WTC11 (cell line): ENCODE measurements around the gene SIM2. TPM values are rescaled to one million over a fixed set of nuclear protein-coding genes. Genes with fewer than 3 reads are reported as not detected.

Experiments used
- ATAC-seq: fragments of 200-7000 bp; cut with Tn5 transposase; 2 replicates; pipeline ENCODE4 v1.10.0; 2021; ENCODE audit warnings: mild to moderate bottlenecking, moderate library complexity
- CTCF ChIA-PET: fragments of 300-600 bp; sonication (Branson Sonifier 250); formaldehyde crosslinking; loops from one replicate; lab custom pipeline; 2021; ENCODE audit warnings: antibody characterized with exemption; lab: Charles Lee
- POLR2A ChIA-PET: fragments of 350-600 bp; sonication (Branson Sonifier 250); formaldehyde crosslinking; loops from one replicate; lab custom pipeline; 2021; ENCODE audit warnings: antibody characterized with exemption; lab: Charles Lee
- DNase-seq: peaks from one replicate; pipeline ENCODE4 v3.0.0; 2021; ENCODE audit warnings: low spot score
- H3K27ac Mint-ChIP-seq: 2 replicates; pipeline ENCODE4 v1.8.0; 2021; ENCODE audit warnings: mixed read lengths
- H3K27me3 Mint-ChIP-seq: 2 replicates; pipeline ENCODE4 v1.8.0; 2021; ENCODE audit warnings: low read depth, mild to moderate bottlenecking, moderate library complexity, mixed read lengths
- H3K36me3 Mint-ChIP-seq: 2 replicates; pipeline ENCODE4 v1.8.0; 2021; ENCODE audit warnings: mixed read lengths
- H3K4me1 Mint-ChIP-seq: 2 replicates; pipeline ENCODE4 v1.8.0; 2022; ENCODE audit warnings: mixed read lengths
- H3K4me3 Mint-ChIP-seq: 2 replicates; pipeline ENCODE4 v1.8.0; 2021; ENCODE audit warnings: mild to moderate bottlenecking, moderate library complexity, mixed read lengths
- H3K9me3 Mint-ChIP-seq: 2 replicates; pipeline ENCODE4 v1.8.0; 2021; ENCODE audit warnings: mixed read lengths
- ATF1 ChIP-seq: sonication (generic); formaldehyde crosslinking; IDR thresholded peaks from 2 replicates; pipeline ENCODE4 v1.8.1; 2023; ENCODE audit warnings: mild to moderate bottlenecking, moderate library complexity, missing genetic modification reagents
- ESRRA ChIP-seq: sonication (generic); formaldehyde crosslinking; IDR thresholded peaks from 2 replicates; pipeline ENCODE4 v1.8.1; 2022; ENCODE audit warnings: mild to moderate bottlenecking, missing genetic modification reagents, borderline replicate concordance
- GABPB1 ChIP-seq: sonication (generic); formaldehyde crosslinking; IDR thresholded peaks from 2 replicates; pipeline ENCODE4 v1.8.1; 2023; ENCODE audit warnings: mild to moderate bottlenecking, missing genetic modification reagents
- GRHL2 ChIP-seq: fragments of 250-450 bp; sonication (Bioruptor Pico); IDR thresholded peaks from 2 replicates; pipeline ENCODE4 v1.8.0; 2022; ENCODE audit warnings: mild to moderate bottlenecking, moderate library complexity; ENCODE audit not compliant: insufficient replicate concordance, severe bottlenecking
- IRF2 ChIP-seq: sonication (generic); formaldehyde crosslinking; IDR thresholded peaks from 2 replicates; pipeline ENCODE4 v1.8.0; 2022; ENCODE audit warnings: low read depth, missing genetic modification reagents, borderline replicate concordance
- MXD4 ChIP-seq: fragments of 250-450 bp; sonication (Bioruptor Pico); IDR thresholded peaks from 2 replicates; pipeline ENCODE4 v1.8.0; 2021; ENCODE audit warnings: mild to moderate bottlenecking, moderate library complexity, borderline replicate concordance
- NR2C2 ChIP-seq: sonication (generic); formaldehyde crosslinking; IDR thresholded peaks from 2 replicates; pipeline ENCODE4 v1.8.0; 2022; ENCODE audit warnings: mild to moderate bottlenecking, missing genetic modification reagents
- NR3C1 ChIP-seq: sonication (generic); formaldehyde crosslinking; conservative IDR thresholded peaks from 2 replicates; pipeline ENCODE4 v1.8.1; 2023; ENCODE audit warnings: low read depth, mild to moderate bottlenecking, missing genetic modification reagents
- TEAD4 ChIP-seq: sonication (generic); formaldehyde crosslinking; IDR thresholded peaks from 2 replicates; pipeline ENCODE4 v1.8.0; 2022; ENCODE audit warnings: mild to moderate bottlenecking, missing genetic modification reagents
- ZNF121 ChIP-seq: sonication (generic); formaldehyde crosslinking; IDR thresholded peaks from 2 replicates; pipeline ENCODE4 v1.8.0; 2023; ENCODE audit warnings: missing genetic modification reagents
- ZNF423 ChIP-seq: fragments of 250-450 bp; sonication (Bioruptor Pico); IDR thresholded peaks from 2 replicates; pipeline ENCODE4 v2.1.2; 2022; ENCODE audit warnings: mild to moderate bottlenecking, moderate library complexity
- total RNA-seq: library from RNA; stranded (reverse); gene quantifications from 3 replicates; pipeline ENCODE4 v1.2.3, GENCODE V29; 2021
- TF ChIP-seq, protein P1 (sequence below): fragments of 250-450 bp; sonication (Bioruptor Pico); IDR thresholded peaks from 2 replicates; pipeline ENCODE4 v2.1.2; 2022; ENCODE audit warnings: mild to moderate bottlenecking, moderate library complexity
- TF ChIP-seq, protein P2 (sequence below): fragments of 250-450 bp; sonication (Bioruptor Pico); IDR thresholded peaks from 2 replicates; pipeline ENCODE4 v1.9.0; 2021; ENCODE audit warnings: mild to moderate bottlenecking, borderline replicate concordance
- TF ChIP-seq, protein P3 (sequence below): fragments of 250-450 bp; sonication (Bioruptor Pico); IDR thresholded peaks from 2 replicates; pipeline ENCODE4 v1.8.0; 2021; ENCODE audit warnings: mild to moderate bottlenecking
- TF ChIP-seq, protein P4 (sequence below): sonication (generic); formaldehyde crosslinking; IDR thresholded peaks from 2 replicates; pipeline ENCODE4 v1.8.1; 2022; ENCODE audit warnings: mild to moderate bottlenecking, moderate library complexity, missing genetic modification reagents
- TF ChIP-seq, protein P5 (sequence below): sonication (generic); formaldehyde crosslinking; IDR thresholded peaks from 2 replicates; pipeline ENCODE4 v1.8.0; 2022; ENCODE audit warnings: mild to moderate bottlenecking, missing genetic modification reagents
- TF ChIP-seq, protein P6 (sequence below): sonication (generic); formaldehyde crosslinking; IDR thresholded peaks from 2 replicates; pipeline ENCODE4 v1.8.1; 2022; ENCODE audit warnings: mild to moderate bottlenecking, missing genetic modification reagents, moderate library complexity, borderline replicate concordance
- TF ChIP-seq, protein P7 (sequence below): sonication (generic); formaldehyde crosslinking; IDR thresholded peaks from 2 replicates; pipeline ENCODE4 v1.8.1; 2022; ENCODE audit warnings: missing genetic modification reagents, borderline replicate concordance
- TF ChIP-seq, protein P8 (sequence below): sonication (generic); formaldehyde crosslinking; IDR thresholded peaks from 2 replicates; pipeline ENCODE4 v1.8.1; 2023; ENCODE audit warnings: mild to moderate bottlenecking, missing genetic modification reagents, borderline replicate concordance

Gene SIM2
- total RNA-seq, 1 experiment from 2014 or later, result 0.17 TPM

DNA sequence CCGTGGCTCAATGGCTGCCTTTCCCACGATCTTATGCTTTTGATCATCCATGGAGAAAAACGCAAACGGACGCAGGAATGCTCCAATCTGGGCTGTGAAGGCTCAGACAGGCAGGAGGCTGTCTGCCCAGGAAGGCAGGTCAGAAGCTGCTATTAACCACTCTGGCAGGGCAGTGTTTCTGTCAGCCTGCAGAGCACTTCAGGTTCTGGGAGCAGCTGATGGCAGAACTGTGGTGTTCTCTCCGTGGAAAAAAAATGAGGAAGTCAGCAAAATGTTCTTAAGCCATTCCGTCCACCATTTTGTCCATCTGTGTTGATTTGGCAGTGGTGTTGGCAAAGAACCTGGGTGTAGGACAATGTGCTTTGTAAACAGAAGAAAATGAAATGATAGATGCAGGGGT lies 91.7 kb downstream of the SIM2 start (continued):
- TF ChIP-seq NR2C2 (CRISPR knock-in tag) (no peak), ZNF121 (CRISPR knock-in tag) (no peak), GRHL2 (CRISPR knock-in tag) (no peak)
- TF ChIP-seq, protein P1, sequence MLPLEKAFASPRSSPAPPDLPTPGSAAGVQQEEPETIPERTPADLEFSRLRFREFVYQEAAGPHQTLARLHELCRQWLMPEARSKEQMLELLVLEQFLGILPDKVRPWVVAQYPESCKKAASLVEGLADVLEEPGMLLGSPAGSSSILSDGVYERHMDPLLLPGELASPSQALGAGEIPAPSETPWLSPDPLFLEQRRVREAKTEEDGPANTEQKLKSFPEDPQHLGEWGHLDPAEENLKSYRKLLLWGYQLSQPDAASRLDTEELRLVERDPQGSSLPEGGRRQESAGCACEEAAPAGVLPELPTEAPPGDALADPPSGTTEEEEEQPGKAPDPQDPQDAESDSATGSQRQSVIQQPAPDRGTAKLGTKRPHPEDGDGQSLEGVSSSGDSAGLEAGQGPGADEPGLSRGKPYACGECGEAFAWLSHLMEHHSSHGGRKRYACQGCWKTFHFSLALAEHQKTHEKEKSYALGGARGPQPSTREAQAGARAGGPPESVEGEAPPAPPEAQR (CRISPR knock-in tag), result no peak
- TF ChIP-seq, protein P2, sequence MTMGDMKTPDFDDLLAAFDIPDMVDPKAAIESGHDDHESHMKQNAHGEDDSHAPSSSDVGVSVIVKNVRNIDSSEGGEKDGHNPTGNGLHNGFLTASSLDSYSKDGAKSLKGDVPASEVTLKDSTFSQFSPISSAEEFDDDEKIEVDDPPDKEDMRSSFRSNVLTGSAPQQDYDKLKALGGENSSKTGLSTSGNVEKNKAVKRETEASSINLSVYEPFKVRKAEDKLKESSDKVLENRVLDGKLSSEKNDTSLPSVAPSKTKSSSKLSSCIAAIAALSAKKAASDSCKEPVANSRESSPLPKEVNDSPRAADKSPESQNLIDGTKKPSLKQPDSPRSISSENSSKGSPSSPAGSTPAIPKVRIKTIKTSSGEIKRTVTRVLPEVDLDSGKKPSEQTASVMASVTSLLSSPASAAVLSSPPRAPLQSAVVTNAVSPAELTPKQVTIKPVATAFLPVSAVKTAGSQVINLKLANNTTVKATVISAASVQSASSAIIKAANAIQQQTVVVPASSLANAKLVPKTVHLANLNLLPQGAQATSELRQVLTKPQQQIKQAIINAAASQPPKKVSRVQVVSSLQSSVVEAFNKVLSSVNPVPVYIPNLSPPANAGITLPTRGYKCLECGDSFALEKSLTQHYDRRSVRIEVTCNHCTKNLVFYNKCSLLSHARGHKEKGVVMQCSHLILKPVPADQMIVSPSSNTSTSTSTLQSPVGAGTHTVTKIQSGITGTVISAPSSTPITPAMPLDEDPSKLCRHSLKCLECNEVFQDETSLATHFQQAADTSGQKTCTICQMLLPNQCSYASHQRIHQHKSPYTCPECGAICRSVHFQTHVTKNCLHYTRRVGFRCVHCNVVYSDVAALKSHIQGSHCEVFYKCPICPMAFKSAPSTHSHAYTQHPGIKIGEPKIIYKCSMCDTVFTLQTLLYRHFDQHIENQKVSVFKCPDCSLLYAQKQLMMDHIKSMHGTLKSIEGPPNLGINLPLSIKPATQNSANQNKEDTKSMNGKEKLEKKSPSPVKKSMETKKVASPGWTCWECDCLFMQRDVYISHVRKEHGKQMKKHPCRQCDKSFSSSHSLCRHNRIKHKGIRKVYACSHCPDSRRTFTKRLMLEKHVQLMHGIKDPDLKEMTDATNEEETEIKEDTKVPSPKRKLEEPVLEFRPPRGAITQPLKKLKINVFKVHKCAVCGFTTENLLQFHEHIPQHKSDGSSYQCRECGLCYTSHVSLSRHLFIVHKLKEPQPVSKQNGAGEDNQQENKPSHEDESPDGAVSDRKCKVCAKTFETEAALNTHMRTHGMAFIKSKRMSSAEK (CRISPR knock-in tag), result no peak
- TF ChIP-seq, protein P3, sequence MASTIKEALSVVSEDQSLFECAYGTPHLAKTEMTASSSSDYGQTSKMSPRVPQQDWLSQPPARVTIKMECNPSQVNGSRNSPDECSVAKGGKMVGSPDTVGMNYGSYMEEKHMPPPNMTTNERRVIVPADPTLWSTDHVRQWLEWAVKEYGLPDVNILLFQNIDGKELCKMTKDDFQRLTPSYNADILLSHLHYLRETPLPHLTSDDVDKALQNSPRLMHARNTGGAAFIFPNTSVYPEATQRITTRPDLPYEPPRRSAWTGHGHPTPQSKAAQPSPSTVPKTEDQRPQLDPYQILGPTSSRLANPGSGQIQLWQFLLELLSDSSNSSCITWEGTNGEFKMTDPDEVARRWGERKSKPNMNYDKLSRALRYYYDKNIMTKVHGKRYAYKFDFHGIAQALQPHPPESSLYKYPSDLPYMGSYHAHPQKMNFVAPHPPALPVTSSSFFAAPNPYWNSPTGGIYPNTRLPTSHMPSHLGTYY (CRISPR knock-in tag), result no peak

DNA sequence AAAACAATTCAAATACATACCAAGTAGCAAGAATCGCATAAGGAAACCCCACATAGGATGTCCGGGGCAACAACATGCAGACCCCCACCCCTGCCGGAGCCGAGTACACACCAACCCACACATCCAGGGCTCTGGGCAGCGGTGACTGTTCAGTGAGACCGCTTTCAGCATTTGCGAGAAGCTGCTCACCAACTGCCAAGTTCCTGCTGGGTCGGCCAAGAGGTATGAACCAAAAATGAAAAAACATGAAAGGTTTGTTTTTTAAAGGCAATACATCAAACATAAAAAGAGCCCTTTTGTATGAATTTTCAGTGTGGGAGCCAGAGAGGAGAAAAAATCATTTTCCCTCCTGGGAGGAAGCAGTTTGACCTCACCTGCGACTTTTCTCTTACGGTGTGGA lies 92.3 kb downstream of the SIM2 start:
- H3K4me1 Mint-ChIP-seq, result peaks cover 19% of the 10 kb centered on the region; the same call in 1 of the 2 replicates
- peaks cover 3% of the 10 kb centered on the region; the same call in 1 of the 2 replicates for H3K9me3 Mint-ChIP-seq
- POLR2A ChIA-PET, result no interaction called here
- no peak for DNase-seq
- no peaks in the 10 kb centered on the region for H3K27me3 Mint-ChIP-seq
- H3K36me3 Mint-ChIP-seq, result no peaks in the 10 kb centered on the region
- ATAC-seq, result no peak
- H3K4me3 Mint-ChIP-seq, result no peak overlapping the region
- H3K27ac Mint-ChIP-seq, result no peak overlapping the region
- TF ChIP-seq GRHL2 (CRISPR knock-in tag) (no peak), IRF2 (CRISPR knock-in tag) (no peak), NR3C1 (no peak), ZNF423 (no peak), GABPB1 (CRISPR knock-in tag) (no peak), ATF1 (CRISPR knock-in tag) (no peak), MXD4 (CRISPR knock-in tag) (no peak), ESRRA (no peak), TEAD4 (CRISPR knock-in tag) (no peak)
- TF ChIP-seq, protein P4, sequence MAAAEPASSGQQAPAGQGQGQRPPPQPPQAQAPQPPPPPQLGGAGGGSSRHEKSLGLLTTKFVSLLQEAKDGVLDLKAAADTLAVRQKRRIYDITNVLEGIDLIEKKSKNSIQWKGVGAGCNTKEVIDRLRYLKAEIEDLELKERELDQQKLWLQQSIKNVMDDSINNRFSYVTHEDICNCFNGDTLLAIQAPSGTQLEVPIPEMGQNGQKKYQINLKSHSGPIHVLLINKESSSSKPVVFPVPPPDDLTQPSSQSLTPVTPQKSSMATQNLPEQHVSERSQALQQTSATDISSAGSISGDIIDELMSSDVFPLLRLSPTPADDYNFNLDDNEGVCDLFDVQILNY (CRISPR knock-in tag), result no peak
- TF ChIP-seq, protein P5, sequence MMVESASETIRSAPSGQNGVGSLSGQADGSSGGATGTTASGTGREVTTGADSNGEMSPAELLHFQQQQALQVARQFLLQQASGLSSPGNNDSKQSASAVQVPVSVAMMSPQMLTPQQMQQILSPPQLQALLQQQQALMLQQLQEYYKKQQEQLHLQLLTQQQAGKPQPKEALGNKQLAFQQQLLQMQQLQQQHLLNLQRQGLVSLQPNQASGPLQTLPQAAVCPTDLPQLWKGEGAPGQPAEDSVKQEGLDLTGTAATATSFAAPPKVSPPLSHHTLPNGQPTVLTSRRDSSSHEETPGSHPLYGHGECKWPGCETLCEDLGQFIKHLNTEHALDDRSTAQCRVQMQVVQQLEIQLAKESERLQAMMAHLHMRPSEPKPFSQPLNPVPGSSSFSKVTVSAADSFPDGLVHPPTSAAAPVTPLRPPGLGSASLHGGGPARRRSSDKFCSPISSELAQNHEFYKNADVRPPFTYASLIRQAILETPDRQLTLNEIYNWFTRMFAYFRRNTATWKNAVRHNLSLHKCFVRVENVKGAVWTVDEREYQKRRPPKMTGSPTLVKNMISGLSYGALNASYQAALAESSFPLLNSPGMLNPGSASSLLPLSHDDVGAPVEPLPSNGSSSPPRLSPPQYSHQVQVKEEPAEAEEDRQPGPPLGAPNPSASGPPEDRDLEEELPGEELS (CRISPR knock-in tag), result no peak
- TF ChIP-seq, protein P6, sequence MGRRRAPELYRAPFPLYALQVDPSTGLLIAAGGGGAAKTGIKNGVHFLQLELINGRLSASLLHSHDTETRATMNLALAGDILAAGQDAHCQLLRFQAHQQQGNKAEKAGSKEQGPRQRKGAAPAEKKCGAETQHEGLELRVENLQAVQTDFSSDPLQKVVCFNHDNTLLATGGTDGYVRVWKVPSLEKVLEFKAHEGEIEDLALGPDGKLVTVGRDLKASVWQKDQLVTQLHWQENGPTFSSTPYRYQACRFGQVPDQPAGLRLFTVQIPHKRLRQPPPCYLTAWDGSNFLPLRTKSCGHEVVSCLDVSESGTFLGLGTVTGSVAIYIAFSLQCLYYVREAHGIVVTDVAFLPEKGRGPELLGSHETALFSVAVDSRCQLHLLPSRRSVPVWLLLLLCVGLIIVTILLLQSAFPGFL (CRISPR knock-in tag), result no peak
- TF ChIP-seq, protein P7, sequence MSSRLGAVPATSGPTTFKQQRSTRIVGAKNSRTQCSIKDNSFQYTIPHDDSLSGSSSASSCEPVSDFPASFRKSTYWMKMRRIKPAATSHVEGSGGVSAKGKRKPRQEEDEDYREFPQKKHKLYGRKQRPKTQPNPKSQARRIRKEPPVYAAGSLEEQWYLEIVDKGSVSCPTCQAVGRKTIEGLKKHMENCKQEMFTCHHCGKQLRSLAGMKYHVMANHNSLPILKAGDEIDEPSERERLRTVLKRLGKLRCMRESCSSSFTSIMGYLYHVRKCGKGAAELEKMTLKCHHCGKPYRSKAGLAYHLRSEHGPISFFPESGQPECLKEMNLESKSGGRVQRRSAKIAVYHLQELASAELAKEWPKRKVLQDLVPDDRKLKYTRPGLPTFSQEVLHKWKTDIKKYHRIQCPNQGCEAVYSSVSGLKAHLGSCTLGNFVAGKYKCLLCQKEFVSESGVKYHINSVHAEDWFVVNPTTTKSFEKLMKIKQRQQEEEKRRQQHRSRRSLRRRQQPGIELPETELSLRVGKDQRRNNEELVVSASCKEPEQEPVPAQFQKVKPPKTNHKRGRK, result no peak
- TF ChIP-seq, protein P8, sequence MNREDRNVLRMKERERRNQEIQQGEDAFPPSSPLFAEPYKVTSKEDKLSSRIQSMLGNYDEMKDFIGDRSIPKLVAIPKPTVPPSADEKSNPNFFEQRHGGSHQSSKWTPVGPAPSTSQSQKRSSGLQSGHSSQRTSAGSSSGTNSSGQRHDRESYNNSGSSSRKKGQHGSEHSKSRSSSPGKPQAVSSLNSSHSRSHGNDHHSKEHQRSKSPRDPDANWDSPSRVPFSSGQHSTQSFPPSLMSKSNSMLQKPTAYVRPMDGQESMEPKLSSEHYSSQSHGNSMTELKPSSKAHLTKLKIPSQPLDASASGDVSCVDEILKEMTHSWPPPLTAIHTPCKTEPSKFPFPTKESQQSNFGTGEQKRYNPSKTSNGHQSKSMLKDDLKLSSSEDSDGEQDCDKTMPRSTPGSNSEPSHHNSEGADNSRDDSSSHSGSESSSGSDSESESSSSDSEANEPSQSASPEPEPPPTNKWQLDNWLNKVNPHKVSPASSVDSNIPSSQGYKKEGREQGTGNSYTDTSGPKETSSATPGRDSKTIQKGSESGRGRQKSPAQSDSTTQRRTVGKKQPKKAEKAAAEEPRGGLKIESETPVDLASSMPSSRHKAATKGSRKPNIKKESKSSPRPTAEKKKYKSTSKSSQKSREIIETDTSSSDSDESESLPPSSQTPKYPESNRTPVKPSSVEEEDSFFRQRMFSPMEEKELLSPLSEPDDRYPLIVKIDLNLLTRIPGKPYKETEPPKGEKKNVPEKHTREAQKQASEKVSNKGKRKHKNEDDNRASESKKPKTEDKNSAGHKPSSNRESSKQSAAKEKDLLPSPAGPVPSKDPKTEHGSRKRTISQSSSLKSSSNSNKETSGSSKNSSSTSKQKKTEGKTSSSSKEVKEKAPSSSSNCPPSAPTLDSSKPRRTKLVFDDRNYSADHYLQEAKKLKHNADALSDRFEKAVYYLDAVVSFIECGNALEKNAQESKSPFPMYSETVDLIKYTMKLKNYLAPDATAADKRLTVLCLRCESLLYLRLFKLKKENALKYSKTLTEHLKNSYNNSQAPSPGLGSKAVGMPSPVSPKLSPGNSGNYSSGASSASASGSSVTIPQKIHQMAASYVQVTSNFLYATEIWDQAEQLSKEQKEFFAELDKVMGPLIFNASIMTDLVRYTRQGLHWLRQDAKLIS (CRISPR knock-in tag), result no peak
- TF ChIP-seq, all 79 proteins: peak for 0
- CTCF ChIA-PET, result no interaction called here
